ENCODE measurements around the gene OR4D2.
A peak's percentile ranks its signal among the peaks of the same experiment; 100 is the strongest.

OR4D2 gene

GRCh38 chr17:58215685-58216084 is 48.9 kb downstream of the OR4D2 start:
- no peaks in the 10 kb centered on the region for H3K27me3 ChIP-seq (replicated peaks; ENCODE audit: control insufficient read depth, insufficient read depth, low read length)
- H3K9me3 ChIP-seq (ENCODE audit: control insufficient read depth, low read length), result no peaks in the 10 kb centered on the region
- H3K4me1 ChIP-seq (ENCODE audit: control insufficient read depth, insufficient read depth, low read length), result peaks cover 12% of the 10 kb centered on the region
- H3K4me3 ChIP-seq (ENCODE audit: low read length), result no peak overlapping the region
- peaks cover 26% of the 10 kb centered on the region for H3K36me3 ChIP-seq (ENCODE audit: control insufficient read depth, insufficient read depth, low read length, severe bottlenecking)
- no peak for DNase-seq (ENCODE audit: low read depth)
- no peak overlapping the region for H3K9ac ChIP-seq (ENCODE audit: low read length)

- peaks cover 17% of the 10 kb centered on the region for H3K36me3 ChIP-seq (ENCODE audit: control insufficient read depth, insufficient read depth, low read length, severe bottlenecking)
- no peak for DNase-seq (ENCODE audit: low read depth)
These were observed 51.0 kb downstream of the OR4D2 start for GRCh38 chr17:58217766-58218165.

GRCh38 chr17:58219007-58219788 is 52.4 kb downstream of the OR4D2 start, which contains the start of gene MKS1:
Gene MKS1 (minus strand): TSS chr17:58219255. CDS start chr17:58219230, 25 bp downstream.
- H3K9me3 ChIP-seq (ENCODE audit: control insufficient read depth, low read length), result no peaks in the 10 kb centered on the region
- peaks cover 14% of the 10 kb centered on the region for H3K4me1 ChIP-seq (ENCODE audit: control insufficient read depth, insufficient read depth, low read length)
- peak within 1 kb of the TSS; percentile 91 for H3K4me3 ChIP-seq (ENCODE audit: low read length)
- peak within 1 kb of the TSS; percentile 88 for H3K9ac ChIP-seq (ENCODE audit: low read length)
- H3K27me3 ChIP-seq (replicated peaks; ENCODE audit: control insufficient read depth, insufficient read depth, low read length), result no peaks in the 10 kb centered on the region
- H3K36me3 ChIP-seq (ENCODE audit: control insufficient read depth, insufficient read depth, low read length, severe bottlenecking), result peaks cover 4% of the 10 kb centered on the region
- peak; percentile 96 for DNase-seq (ENCODE audit: low read depth)

More at GRCh38 chr17:58217766-58218165, 51.0 kb downstream of the OR4D2 start:
- H3K9me3 ChIP-seq (ENCODE audit: control insufficient read depth, low read length), result no peaks in the 10 kb centered on the region
- H3K4me1 ChIP-seq (ENCODE audit: control insufficient read depth, insufficient read depth, low read length), result peaks cover 12% of the 10 kb centered on the region
- H3K9ac ChIP-seq (ENCODE audit: low read length), result no peak overlapping the region
- no peak overlapping the region for H3K4me3 ChIP-seq (ENCODE audit: low read length)
- H3K27me3 ChIP-seq (replicated peaks; ENCODE audit: control insufficient read depth, insufficient read depth, low read length), result no peaks in the 10 kb centered on the region

GRCh38 chr17:58219789-58220183 is 53.0 kb downstream of the OR4D2 start:
- Histone ChIP-seq H3K27me3 (replicated peaks; ENCODE audit: control insufficient read depth, insufficient read depth, low read length) (no peaks in the 10 kb centered on the region), H3K9ac (ENCODE audit: low read length) (peak overlapping the region; percentile 88), H3K4me1 (ENCODE audit: control insufficient read depth, insufficient read depth, low read length) (peaks cover 17% of the 10 kb centered on the region), H3K9me3 (ENCODE audit: control insufficient read depth, low read length) (no peaks in the 10 kb centered on the region), H3K4me3 (ENCODE audit: low read length) (peak overlapping the region; percentile 91), H3K36me3 (ENCODE audit: control insufficient read depth, insufficient read depth, low read length, severe bottlenecking) (peaks cover 4% of the 10 kb centered on the region)
- no peak for DNase-seq (ENCODE audit: low read depth)

All from adipocyte (in vitro differentiated cells).